ENCODE results near the gene TNK1. TPM values are rescaled to one million over a fixed set of nuclear protein-coding genes. Genes with fewer than 3 reads are reported as not detected.

The TNK1 gene
- total RNA-seq, 1 donor from 2014 or later: 5.8 TPM

GRCh38 chr17:7374353-7374752 lies 6.5 kb upstream of the TNK1 start:
- DNase-seq: no peak
- no peak for TF ChIP-seq CTCF (IDR thresholded peaks at IDR 0.05)
- no peaks in the 10 kb centered on the region for H3K9me3 ChIP-seq
- H3K36me3 ChIP-seq: no peaks in the 10 kb centered on the region
- no peaks in the 10 kb centered on the region for H3K4me1 ChIP-seq
- H3K27ac ChIP-seq: no peak overlapping the region
- ATAC-seq: no peak
- intact Hi-C loops (cut with DNase I): no loop called here
- no peaks in the 10 kb centered on the region for H3K27me3 ChIP-seq
- H3K4me3 ChIP-seq: no peak overlapping the region

GRCh38 chr17:7379134-7379533 lies 1.8 kb upstream of the TNK1 start:
- ATAC-seq: no peak
- no peak overlapping the region for H3K4me3 ChIP-seq
- peaks cover 14% of the 10 kb centered on the region for H3K4me1 ChIP-seq
- no peak for TF ChIP-seq CTCF (IDR thresholded peaks at IDR 0.05)
- no peaks in the 10 kb centered on the region for H3K9me3 ChIP-seq
- intact Hi-C loops (cut with DNase I): no loop called here
- H3K27me3 ChIP-seq: no peaks in the 10 kb centered on the region
- H3K27ac ChIP-seq: no peak overlapping the region
- H3K36me3 ChIP-seq: no peaks in the 10 kb centered on the region
- DNase-seq: no peak

GRCh38 chr17:7380321-7380720 lies 568 bp upstream of the TNK1 start:
- no peaks in the 10 kb centered on the region for H3K36me3 ChIP-seq
- no peaks in the 10 kb centered on the region for H3K9me3 ChIP-seq
- no peaks in the 10 kb centered on the region for H3K27me3 ChIP-seq
- H3K4me3 ChIP-seq: peak overlapping the region; percentile 57
- peak; percentile 69 for ATAC-seq
- TF ChIP-seq CTCF (IDR thresholded peaks at IDR 0.05): no peak
- peaks cover 14% of the 10 kb centered on the region for H3K4me1 ChIP-seq
- intact Hi-C loops (cut with DNase I): no loop called here
- peak; percentile 72 for DNase-seq
- peak overlapping the region; percentile 74 for H3K27ac ChIP-seq

GRCh38 chr17:7382901-7383300 lies 2.0 kb downstream of the TNK1 start:
- H3K36me3 ChIP-seq: no peaks in the 10 kb centered on the region
- intact Hi-C loops (cut with DNase I): no loop called here
- H3K27me3 ChIP-seq: no peaks in the 10 kb centered on the region
- peaks cover 14% of the 10 kb centered on the region for H3K4me1 ChIP-seq
- TF ChIP-seq CTCF (IDR thresholded peaks at IDR 0.05): no peak
- ATAC-seq (no peak), DNase-seq (no peak)
- H3K4me3 ChIP-seq: no peak overlapping the region
- no peaks in the 10 kb centered on the region for H3K9me3 ChIP-seq
- H3K27ac ChIP-seq: no peak overlapping the region

GRCh38 chr17:7383371-7383741 lies 2.5 kb downstream of the TNK1 start:
- Histone ChIP-seq H3K27me3 (no peaks in the 10 kb centered on the region), H3K36me3 (peaks cover 2% of the 10 kb centered on the region), H3K9me3 (no peaks in the 10 kb centered on the region), H3K27ac (no peak overlapping the region), H3K4me1 (peaks cover 14% of the 10 kb centered on the region), H3K4me3 (peak overlapping the region; percentile 48)
- ATAC-seq: no peak
- intact Hi-C loops (cut with DNase I): no loop called here
- TF ChIP-seq CTCF (IDR thresholded peaks at IDR 0.05): no peak
- no peak for DNase-seq
